Endodermal cell (in vitro differentiated cells): ENCODE data around the gene TMEM63A. TPM values are rescaled to one million over a fixed set of nuclear protein-coding genes. Genes with fewer than 3 reads are reported as not detected.

ENCODE experiments used
- DNase-seq: peaks from one replicate; pipeline ENCODE4 v3.0.0-alpha.2; 2017
- H3K27ac ChIP-seq: 2 replicates; pipeline ENCODE4 v1.5.1; 2013; ENCODE audit warnings: mild to moderate bottlenecking, low read depth, low read length, moderate library complexity
- H3K27me3 ChIP-seq: 2 replicates; pipeline ENCODE4 v1.6.1; 2013; ENCODE audit warnings: mild to moderate bottlenecking, low read length, moderate library complexity; ENCODE audit not compliant: insufficient read depth, control insufficient read depth, poor library complexity, severe bottlenecking
- H3K36me3 ChIP-seq: 2 replicates; pipeline ENCODE4 v1.7.0; 2013; ENCODE audit warnings: mild to moderate bottlenecking, low read length, moderate library complexity; ENCODE audit not compliant: control insufficient read depth, insufficient read depth
- H3K4me1 ChIP-seq: one replicate; pipeline ENCODE4 v1.7.0; 2013; ENCODE audit warnings: low read length; ENCODE audit not compliant: control insufficient read depth, insufficient read depth
- H3K4me3 ChIP-seq: 2 replicates; pipeline ENCODE4 v1.5.1; 2013; ENCODE audit warnings: mild to moderate bottlenecking, low read length, moderate library complexity
- H3K9ac ChIP-seq: 2 replicates; pipeline ENCODE4 v1.6.1; 2013; ENCODE audit warnings: mild to moderate bottlenecking, low read length, moderate library complexity; ENCODE audit not compliant: poor library complexity, severe bottlenecking; ENCODE audit errors: extremely low read depth
- H3K9me3 ChIP-seq: 2 replicates; pipeline ENCODE4 v1.6.1; 2013; ENCODE audit warnings: mild to moderate bottlenecking, low read length, moderate library complexity; ENCODE audit not compliant: control insufficient read depth
- H3K27ac Mint-ChIP-seq: 2 replicates; pipeline ENCODE4 v1.8.0; 2020; ENCODE audit warnings: mixed read lengths
- H3K27me3 Mint-ChIP-seq: 2 replicates; pipeline ENCODE4 v1.8.0; 2021; ENCODE audit warnings: mild to moderate bottlenecking, mixed read lengths; ENCODE audit not compliant: insufficient read depth
- H3K36me3 Mint-ChIP-seq: 2 replicates; pipeline ENCODE4 v1.8.0; 2020; ENCODE audit warnings: low read depth, mixed read lengths
- H3K4me1 Mint-ChIP-seq: 2 replicates; pipeline ENCODE4 v1.8.0; 2020; ENCODE audit warnings: mixed read lengths
- H3K4me3 Mint-ChIP-seq: 2 replicates; pipeline ENCODE4 v1.8.0; 2020; ENCODE audit warnings: mild to moderate bottlenecking, moderate library complexity, mixed read lengths
- H3K9me3 Mint-ChIP-seq: 2 replicates; pipeline ENCODE4 v1.8.0; 2020; ENCODE audit warnings: mild to moderate bottlenecking, mixed read lengths
- WGBS, 2 experiments: methylation state at CpG; one replicate each; pipeline versions ENCODE4 v1.1.5 to v1.1.7; 2013; ENCODE audit warnings: missing lambda C conversion rate in 2 of 2, mixed read lengths in 1 of 2; ENCODE audit not compliant: insufficient coverage in 1 of 2, insufficient read length in 1 of 2; 5-methylcytosine and 5-hydroxymethylcytosine counted together
- total RNA-seq, 2 donors: library from RNA; stranded (reverse); fragmentation: NEBNext Ultra II Directional in 1 of 2; extraction: Animal tissue kit (Norgen Biotek cat#: 25700) in 1 of 2; gene quantifications; 2 replicates in 1 of 2; 3 replicates in 1 of 2; pipeline ENCODE4 v1.2.1, GENCODE V29; 2021
- TF ChIP-seq, protein P1 (sequence below): fragments of 200-600 bp; sonication (generic); conservative IDR thresholded peaks from 2 replicates; pipeline ENCODE4 v1.5.0; 2021; ENCODE audit warnings: antibody characterized with exemption, mild to moderate bottlenecking

TMEM63A gene
- total RNA-seq, 2 donors from 2014 or later: 194 to 232 TPM

DNA sequence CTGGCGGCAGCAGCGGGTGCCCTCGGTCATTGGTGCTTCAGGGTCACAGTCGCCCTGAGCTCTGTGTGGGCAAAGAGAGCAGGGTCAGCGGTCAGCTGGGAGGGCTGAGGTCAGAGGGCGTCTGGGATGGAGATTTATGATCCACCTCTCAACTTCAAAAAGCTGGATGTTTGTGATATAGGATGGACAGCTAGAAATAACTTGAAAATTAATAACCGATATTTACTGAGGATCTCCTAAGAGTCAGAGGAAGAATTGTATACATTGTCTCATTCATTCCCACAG lies 4.8 kb upstream of the TMEM63A start:
- H3K27ac ChIP-seq: no peak overlapping the region
- 83 to 93% methylated on average over 3 to 7 of the region's 7 CpGs for WGBS, 2 experiments
- peaks cover 3% of the 10 kb centered on the region for H3K4me1 ChIP-seq
- no peak for DNase-seq
- H3K4me3 Mint-ChIP-seq: peak overlapping the region; percentile 87
- H3K9me3 ChIP-seq: no peaks in the 10 kb centered on the region
- peak overlapping the region; percentile 100 for H3K9ac ChIP-seq
- no peaks in the 10 kb centered on the region for H3K9me3 Mint-ChIP-seq
- H3K27me3 ChIP-seq: no peaks in the 10 kb centered on the region
- peaks cover 18% of the 10 kb centered on the region for H3K36me3 Mint-ChIP-seq
- H3K4me1 Mint-ChIP-seq: peaks cover 48% of the 10 kb centered on the region
- peak overlapping the region; percentile 86 for H3K27ac Mint-ChIP-seq
- TF ChIP-seq, protein P1, sequence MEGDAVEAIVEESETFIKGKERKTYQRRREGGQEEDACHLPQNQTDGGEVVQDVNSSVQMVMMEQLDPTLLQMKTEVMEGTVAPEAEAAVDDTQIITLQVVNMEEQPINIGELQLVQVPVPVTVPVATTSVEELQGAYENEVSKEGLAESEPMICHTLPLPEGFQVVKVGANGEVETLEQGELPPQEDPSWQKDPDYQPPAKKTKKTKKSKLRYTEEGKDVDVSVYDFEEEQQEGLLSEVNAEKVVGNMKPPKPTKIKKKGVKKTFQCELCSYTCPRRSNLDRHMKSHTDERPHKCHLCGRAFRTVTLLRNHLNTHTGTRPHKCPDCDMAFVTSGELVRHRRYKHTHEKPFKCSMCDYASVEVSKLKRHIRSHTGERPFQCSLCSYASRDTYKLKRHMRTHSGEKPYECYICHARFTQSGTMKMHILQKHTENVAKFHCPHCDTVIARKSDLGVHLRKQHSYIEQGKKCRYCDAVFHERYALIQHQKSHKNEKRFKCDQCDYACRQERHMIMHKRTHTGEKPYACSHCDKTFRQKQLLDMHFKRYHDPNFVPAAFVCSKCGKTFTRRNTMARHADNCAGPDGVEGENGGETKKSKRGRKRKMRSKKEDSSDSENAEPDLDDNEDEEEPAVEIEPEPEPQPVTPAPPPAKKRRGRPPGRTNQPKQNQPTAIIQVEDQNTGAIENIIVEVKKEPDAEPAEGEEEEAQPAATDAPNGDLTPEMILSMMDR: no peak
- peaks cover 23% of the 10 kb centered on the region for H3K36me3 ChIP-seq
- no peaks in the 10 kb centered on the region for H3K27me3 Mint-ChIP-seq
- H3K4me3 ChIP-seq: peak overlapping the region; percentile 89

- 84 to 87% methylated on average over 6 to 18 of the region's 19 CpGs for WGBS, 2 experiments
- Mint-ChIP-seq H3K27ac (peak overlapping the region; percentile 86), H3K27me3 (no peaks in the 10 kb centered on the region), H3K4me1 (peaks cover 44% of the 10 kb centered on the region), H3K9me3 (no peaks in the 10 kb centered on the region), H3K4me3 (peak overlapping the region; percentile 87), H3K36me3 (peaks cover 18% of the 10 kb centered on the region)
- Histone ChIP-seq H3K9ac (peak overlapping the region; percentile 100), H3K36me3 (peaks cover 23% of the 10 kb centered on the region), H3K9me3 (no peaks in the 10 kb centered on the region), H3K27me3 (no peaks in the 10 kb centered on the region), H3K4me1 (peaks cover 3% of the 10 kb centered on the region), H3K4me3 (peak overlapping the region; percentile 89), H3K27ac (no peak overlapping the region)
- TF ChIP-seq, protein P1: no peak
- DNase-seq: no peak
These were observed 4.2 kb upstream of the TMEM63A start for GRCh38 chr1:225886159-225887029.

GRCh38 chr1:225885336-225885735 lies 3.2 kb upstream of the TMEM63A start:
- Histone ChIP-seq H3K27me3 (no peaks in the 10 kb centered on the region), H3K9ac (peak overlapping the region; percentile 100), H3K36me3 (peaks cover 27% of the 10 kb centered on the region), H3K9me3 (no peaks in the 10 kb centered on the region), H3K4me3 (peak overlapping the region; percentile 89), H3K4me1 (peaks cover 7% of the 10 kb centered on the region), H3K27ac (no peak overlapping the region)
- Mint-ChIP-seq H3K36me3 (peaks cover 18% of the 10 kb centered on the region), H3K4me3 (peak overlapping the region; percentile 87), H3K9me3 (no peaks in the 10 kb centered on the region), H3K4me1 (peaks cover 48% of the 10 kb centered on the region), H3K27ac (peak overlapping the region; percentile 66), H3K27me3 (no peaks in the 10 kb centered on the region)
- DNase-seq: no peak
- WGBS, 2 experiments: 81 to 85% methylated on average over 6 of the region's 6 CpGs
- TF ChIP-seq, protein P1: no peak
